Right lobe of liver (tissue), 4 donors: ENCODE measurements around the gene G3BP1.
A peak's percentile ranks its signal among the peaks of the same experiment; 100 is the strongest.

ENCODE experiments used
- POLR2A ChIP-seq: fragments of 450-650 bp; IDR thresholded peaks from one replicate; pipeline ENCODE4 v1.6.1; 2017; ENCODE audit warnings: antibody characterized with exemption, mild to moderate bottlenecking
- TF ChIP-seq, protein P1 (sequence below), 4 donors: fragments of 200-600 bp in 3 of 4; fragments of 450-650 bp in 1 of 4; IDR thresholded peaks; one replicate each; pipeline versions ENCODE4 v1.5.1 to v1.8.0; 2016 to 2022; ENCODE audit warnings: antibody characterized with exemption in 4 of 4, mild to moderate bottlenecking in 2 of 4
- donor health status: DM: no; HTN: no; CAD: no.
- donor health status: DM: no; HTN: no; CAD: no.
- donor health status: DM: no; HTN: yes; CAD: no.

- TF ChIP-seq, protein P1, sequence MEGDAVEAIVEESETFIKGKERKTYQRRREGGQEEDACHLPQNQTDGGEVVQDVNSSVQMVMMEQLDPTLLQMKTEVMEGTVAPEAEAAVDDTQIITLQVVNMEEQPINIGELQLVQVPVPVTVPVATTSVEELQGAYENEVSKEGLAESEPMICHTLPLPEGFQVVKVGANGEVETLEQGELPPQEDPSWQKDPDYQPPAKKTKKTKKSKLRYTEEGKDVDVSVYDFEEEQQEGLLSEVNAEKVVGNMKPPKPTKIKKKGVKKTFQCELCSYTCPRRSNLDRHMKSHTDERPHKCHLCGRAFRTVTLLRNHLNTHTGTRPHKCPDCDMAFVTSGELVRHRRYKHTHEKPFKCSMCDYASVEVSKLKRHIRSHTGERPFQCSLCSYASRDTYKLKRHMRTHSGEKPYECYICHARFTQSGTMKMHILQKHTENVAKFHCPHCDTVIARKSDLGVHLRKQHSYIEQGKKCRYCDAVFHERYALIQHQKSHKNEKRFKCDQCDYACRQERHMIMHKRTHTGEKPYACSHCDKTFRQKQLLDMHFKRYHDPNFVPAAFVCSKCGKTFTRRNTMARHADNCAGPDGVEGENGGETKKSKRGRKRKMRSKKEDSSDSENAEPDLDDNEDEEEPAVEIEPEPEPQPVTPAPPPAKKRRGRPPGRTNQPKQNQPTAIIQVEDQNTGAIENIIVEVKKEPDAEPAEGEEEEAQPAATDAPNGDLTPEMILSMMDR (IDR thresholded peaks at IDR 0.05), result peak in 2 of 4 donors; percentile 5 to 19
- no peak for TF ChIP-seq POLR2A
These were observed 30.8 kb upstream of the G3BP1 start for GRCh38 chr5:151740958-151741373.
